GM12891 (cell line): ENCODE data around the gene C3orf33.

Experiments
- PAX5 ChIP-seq: IDR thresholded peaks from 2 replicates; pipeline ENCODE4 v1.6.1; 2011; ENCODE audit warnings: low read length, moderate library complexity, mild to moderate bottlenecking; ENCODE audit not compliant: insufficient read depth, severe bottlenecking
- POLR2A ChIP-seq: IDR thresholded peaks from 2 replicates; pipeline ENCODE4 v1.6.1; 2011; ENCODE audit warnings: low read depth, low read length, control low read depth
- POLR2AphosphoS5 ChIP-seq: IDR thresholded peaks from 2 replicates; pipeline ENCODE4 v1.6.1; 2011; ENCODE audit warnings: low read depth, low read length, control low read depth
- TAF1 ChIP-seq: IDR thresholded peaks from 2 replicates; pipeline ENCODE4 v1.6.1; 2011; ENCODE audit warnings: low read depth, low read length, control low read depth

- TF ChIP-seq POLR2AphosphoS5 (no peak), POLR2A (no peak), TAF1 (no peak), PAX5 (no peak)
These were observed 9.0 kb upstream of the C3orf33 start for GRCh38 chr3:155815030-155815545.
